Activated T-cell treated with anti-CD3 and anti-CD28 coated beads for 48 hours (primary cell): Measurements from ENCODE around the gene SYNDIG1.

Experiments
- DNase-seq: peaks from one replicate; pipeline ENCODE4 v3.0.0-alpha.2; 2020; ENCODE audit warnings: low read depth

SYNDIG1 gene

DNA sequence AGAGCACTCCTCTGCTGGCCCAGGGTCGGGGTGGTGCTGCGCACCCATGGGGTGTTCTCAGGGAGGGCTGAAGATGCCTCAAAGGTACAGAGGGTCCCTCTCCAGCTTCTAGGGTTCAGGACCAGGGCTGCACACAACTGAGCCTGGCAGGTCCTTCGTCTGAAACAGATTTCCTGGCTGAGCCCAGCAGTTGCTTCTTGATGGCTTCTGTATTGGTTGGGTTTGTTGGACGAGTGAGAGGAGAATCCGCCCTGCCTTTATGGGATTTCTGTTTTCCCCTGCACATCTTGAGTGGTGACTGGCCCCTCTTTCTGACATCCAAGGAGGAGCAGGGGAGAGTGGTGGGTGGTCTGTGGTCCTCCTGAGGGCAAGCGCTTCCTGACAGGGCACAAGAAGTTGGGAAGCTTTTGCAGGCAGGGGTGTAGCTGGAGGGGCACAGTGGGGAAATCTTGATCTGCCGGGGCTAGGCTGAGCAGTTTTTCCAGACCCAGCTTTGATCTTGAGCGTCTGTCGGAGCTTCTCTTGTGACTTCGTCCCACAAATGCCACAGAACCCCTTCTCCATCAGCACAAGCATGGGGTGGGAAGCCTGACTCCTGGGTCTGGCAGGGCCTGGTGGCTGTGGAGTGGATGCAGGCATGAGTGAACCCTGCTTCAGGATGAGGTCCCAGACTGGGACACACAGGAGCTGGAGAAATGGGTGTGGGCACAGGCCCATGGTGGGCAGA is 116.5 kb downstream of the SYNDIG1 start:
- no peak for DNase-seq

DNA sequence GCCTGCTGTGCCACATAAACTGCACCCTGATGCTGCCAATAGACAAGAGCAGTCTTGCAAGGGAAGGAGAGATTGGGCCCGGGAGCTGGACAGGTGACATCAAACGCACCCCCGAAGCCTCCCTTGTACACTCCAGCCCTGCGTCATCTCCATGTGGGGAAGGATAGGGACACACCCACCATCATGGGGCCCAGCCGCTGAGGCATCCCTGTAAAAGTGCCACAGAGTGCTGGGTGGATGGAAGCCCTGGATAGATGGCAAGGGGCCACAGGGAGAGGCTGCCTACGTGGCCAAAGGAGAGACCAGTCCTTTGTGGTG is 117.1 kb downstream of the SYNDIG1 start:
- DNase-seq = no peak

DNA sequence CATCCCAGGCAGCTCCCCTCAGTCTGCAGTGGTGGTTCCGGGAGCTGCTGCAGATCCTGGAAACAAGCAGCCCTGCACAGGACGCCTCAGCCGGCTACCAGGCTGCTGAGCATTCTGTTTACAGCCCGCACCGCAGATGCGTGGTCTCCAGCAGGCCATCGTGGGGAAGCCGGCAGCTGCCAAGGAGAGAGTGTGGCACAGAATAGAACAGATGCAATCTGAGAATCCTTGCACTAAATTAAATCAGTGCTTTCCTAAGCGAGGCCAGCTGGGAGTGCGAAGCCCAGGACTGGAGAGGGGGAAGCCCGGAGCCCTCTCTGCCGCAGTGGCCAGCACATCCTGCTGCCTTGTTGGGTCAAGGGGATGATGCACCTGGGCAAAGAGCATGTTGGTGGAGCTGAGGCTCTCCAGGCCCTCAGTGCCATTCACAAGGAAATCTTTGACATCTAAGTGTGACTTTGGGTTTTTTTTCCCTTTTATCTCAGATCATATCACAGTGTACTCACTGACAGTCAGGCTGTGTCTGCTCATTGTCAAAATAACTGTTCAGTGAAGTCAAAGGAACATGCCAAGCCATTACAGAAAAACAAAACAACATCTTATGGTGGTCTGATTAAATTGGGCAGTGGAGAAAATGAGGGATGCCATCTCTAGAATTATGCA is 118.1 kb downstream of the SYNDIG1 start:
- no peak for DNase-seq

DNA sequence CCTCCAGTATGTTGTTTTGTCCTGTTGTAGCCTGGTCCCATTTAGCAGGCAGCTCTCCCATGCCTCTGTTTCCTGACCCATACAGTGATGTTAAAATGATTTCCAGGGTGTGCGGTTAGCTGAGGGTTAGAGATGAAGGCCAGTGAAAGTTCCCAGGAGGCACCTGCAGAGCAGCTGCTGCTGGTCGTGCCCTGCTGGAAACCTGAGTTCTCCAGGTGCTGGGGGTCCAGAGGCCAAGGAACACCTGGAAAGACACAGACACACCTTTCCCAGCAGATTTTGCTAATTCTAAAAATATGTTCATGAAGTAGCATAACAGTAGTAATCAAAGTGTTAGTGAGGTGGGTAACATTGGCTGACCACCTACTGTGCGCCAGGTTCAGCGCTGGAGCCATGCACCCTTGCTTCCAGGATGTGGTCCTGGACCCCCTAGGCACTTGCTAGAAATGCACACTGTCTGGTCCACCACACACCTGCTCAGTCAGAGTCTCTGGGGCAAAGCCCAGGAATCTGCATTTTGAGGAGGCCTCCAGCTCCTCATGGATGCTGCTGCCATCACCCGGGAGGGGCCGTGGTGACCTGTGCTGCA is 118.7 kb downstream of the SYNDIG1 start:
- DNase-seq = no peak

DNA sequence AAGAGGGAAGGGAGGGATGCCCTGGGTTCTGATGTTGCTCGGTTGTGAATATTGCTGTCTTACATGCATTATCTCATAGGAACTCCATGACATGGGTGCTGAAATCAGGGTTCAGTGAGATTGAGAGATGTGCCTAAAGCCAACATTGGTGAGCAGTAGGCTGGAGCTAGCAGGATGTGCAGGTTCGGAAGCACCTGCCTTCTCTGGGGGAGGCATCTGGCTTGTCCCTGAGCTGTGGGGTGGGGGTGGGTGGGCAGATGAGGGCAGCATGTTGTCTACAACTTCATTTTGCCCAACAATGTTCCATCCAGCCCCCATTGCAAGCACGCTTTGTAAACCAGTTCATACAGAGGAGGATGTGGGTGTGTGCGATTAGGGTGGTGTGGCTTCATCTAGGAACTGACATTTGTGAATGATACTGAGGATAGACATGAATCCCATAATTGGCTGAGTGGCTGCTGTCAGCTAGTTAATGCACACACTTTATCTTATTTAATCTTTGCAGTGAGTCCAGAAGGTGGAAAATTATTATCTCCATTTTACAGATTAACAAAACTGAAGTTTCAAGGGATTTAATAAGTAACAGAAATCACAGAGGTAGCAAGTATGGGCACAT is 119.4 kb downstream of the SYNDIG1 start:
- DNase-seq = no peak

- no peak for DNase-seq
Measured at GRCh38 chr20:24589381-24589780, 120.0 kb downstream of the SYNDIG1 start.

GRCh38 chr20:24589815-24590177 is 120.4 kb downstream of the SYNDIG1 start:
- no peak for DNase-seq

DNA sequence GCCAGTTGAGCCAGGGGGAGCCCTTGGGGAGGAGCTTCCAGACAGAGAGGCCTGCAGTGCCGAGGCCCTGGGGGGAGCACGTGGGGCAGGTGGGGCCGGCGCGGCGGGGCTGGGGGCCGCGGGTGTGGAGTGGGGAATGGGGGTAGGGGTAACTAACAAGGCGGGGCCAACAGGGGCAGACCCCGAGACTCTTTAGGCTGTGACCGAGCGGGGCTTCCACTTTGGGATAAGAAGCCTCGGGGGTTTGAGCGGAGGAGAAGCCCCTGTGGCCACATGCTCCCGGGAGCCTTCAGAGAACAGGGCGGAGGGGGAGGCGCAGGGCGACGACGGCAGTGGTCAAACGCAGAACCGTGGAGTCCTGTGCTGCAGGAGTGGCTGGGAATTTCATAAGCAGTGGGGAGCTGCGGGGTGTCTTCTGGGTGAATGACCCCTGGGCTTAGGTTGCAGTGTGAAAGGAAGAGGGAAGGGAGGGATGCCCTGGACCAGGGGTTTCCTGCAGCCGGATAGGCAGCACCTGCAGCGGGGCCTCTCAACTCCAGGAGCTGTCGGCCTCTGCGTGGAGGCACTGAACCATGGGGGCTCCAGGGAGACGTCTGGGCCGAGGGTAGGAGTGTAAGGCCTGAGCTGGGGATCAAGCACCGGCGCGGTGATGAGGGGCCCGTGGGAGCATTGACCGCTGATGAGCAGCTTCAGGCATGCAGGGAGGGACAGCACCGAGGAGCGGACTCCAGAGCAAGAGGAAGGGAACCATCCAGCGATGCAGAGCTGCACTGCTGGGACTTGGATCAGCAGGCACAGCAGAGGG is 121.0 kb downstream of the SYNDIG1 start:
- no peak for DNase-seq

- DNase-seq = no peak
Measured at GRCh38 chr20:24597051-24597450, 127.6 kb downstream of the SYNDIG1 start.

GRCh38 chr20:24598346-24598745 is 128.9 kb downstream of the SYNDIG1 start:
- DNase-seq = no peak

DNA sequence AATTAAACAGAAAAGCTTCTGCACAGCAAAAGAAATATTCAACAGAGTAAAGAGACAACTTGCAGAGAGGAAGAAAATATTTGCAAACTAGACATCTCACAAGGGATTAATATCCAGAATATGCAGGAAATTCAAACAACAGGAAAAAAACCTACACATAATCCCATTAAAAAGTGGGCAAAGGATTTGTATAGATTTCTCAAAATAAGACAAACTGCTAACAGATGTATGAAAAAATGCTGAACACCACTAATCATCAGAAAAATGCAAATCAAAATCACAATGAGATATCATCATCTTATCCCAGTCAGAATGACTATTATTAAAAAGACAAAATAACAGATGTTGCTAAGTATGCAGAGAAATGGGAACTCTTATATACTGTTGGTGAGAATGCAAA is 129.6 kb downstream of the SYNDIG1 start:
- DNase-seq = no peak

GRCh38 chr20:24600012-24600411 is 130.6 kb downstream of the SYNDIG1 start:
- DNase-seq = no peak

- no peak for DNase-seq
Measured at GRCh38 chr20:24603454-24603853, 134.0 kb downstream of the SYNDIG1 start.

GRCh38 chr20:24604966-24605665 is 135.7 kb downstream of the SYNDIG1 start:
- DNase-seq = no peak

GRCh38 chr20:24605937-24606455 is 136.6 kb downstream of the SYNDIG1 start:
- no peak for DNase-seq

GRCh38 chr20:24607402-24607801 is 138.0 kb downstream of the SYNDIG1 start:
- no peak for DNase-seq

DNA sequence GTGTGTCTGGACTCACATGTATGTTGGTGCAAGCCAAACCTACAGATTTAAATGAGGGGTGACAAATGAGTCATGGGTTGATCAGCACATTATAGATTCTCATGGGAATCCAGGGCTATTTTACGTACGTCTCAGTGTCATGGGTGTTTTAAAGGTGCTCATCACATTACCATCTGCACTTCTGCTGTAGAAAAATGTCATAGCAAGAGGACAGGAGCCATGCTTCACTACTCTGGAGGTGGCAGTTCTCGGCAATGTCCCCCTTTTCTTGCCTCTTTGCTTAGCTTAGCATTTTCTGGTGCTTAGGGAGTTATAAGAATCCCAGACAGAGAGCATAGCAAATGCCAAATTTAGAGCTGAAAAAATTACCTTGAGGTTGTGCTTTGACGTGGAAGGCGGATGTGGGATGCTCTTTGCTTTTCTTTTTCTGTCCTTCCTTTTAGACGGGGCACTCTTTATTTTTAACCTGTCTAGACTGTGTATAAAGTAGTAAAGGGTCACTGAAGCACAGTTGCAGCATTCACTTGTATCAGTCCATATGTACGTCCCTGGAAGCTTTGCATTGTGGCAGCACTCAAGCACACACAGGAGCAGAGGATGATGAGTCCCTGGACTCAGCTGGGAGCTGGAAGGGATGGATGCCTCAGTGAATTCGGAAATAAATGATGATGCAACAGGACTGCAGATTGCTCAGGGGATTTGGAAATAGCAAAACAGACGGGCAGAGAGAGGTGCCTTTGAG is 139.7 kb downstream of the SYNDIG1 start:
- DNase-seq = no peak

DNA sequence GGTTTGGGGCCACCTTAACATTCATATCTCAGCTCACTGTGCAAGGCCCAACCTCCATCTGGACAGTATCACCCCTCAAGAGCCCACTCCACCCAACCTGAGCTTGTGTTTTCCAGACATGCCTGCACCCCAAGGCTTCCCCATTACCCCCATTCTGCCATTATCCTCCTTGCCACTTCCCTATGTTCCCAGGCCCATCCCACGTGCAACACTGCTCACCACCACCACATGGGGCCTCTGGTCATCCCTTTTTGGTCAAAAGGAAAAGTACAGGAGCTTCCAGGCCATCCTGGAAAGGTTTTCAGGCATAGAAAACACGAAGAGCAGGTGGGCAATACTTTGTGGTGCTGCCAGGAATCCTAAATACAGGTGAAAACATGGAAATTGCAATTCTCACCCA is 140.3 kb downstream of the SYNDIG1 start:
- DNase-seq = no peak

DNA sequence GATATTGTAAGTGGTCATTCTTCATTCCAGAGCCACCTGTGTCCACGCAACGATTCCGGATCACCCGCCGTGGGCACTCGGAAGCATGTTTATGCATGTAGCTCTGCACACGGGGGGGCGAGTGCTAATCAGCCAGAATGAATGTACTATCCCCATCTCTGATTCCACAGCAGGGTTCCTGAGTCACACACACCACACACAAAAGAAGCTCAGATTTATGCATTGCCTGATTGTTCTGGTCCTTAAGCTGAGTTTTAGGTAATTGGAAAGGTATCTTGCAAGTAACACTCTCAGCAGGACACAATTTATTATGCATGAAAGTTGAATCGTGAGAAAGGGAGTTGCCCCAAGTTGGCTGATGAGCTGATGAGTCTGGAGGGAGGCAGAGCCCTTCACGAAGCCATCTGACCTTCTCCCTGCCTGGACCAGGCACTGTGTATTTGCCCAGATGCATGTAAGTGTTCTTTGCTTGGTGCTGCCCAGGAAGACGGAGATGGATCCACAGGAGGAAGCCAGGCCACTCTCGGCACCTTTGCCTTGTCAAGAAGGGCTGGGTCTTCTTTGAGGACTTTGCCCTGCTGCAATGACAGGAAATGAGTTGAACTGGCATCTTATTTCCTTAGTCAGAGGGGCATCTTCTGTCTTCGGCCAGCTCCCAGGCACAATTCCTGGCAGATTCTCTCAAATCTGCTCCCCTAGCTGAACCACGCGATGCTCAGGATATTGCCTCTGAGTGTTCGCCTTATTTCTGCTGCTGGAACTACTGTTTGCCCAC is 141.1 kb downstream of the SYNDIG1 start:
- DNase-seq = no peak
